Panc1 (cell line): ENCODE data around the gene MRGPRE. TPM values are rescaled to one million over a fixed set of nuclear protein-coding genes. Genes with fewer than 3 reads are reported as not detected.

Experiments
- ATAC-seq: fragments of 200-7000 bp; cut with Tn5 transposase; 2 replicates; pipeline ENCODE4 v1.9.1; 2020; ENCODE audit warnings: mild to moderate bottlenecking, moderate library complexity
- BruUV-seq: library from RNA; stranded (reverse); fragments of 400-500 nt; replicated peaks from 2 replicates; lab custom pipeline; 2021; lab: Mats Ljungman, UMichigan
- CTCF ChIA-PET: fragments of 300-600 bp; sonication (Branson Sonifier 250); formaldehyde crosslinking; loops from one replicate; lab custom pipeline; 2022; ENCODE audit warnings: antibody characterized with exemption; lab: Charles Lee
- POLR2A ChIA-PET: fragments of 300-600 bp; sonication (Branson Sonifier 250); formaldehyde crosslinking; loops from one replicate; lab custom pipeline; 2022; ENCODE audit warnings: antibody characterized with exemption; lab: Charles Lee
- DNase-seq: peaks from one replicate; pipeline ENCODE4 v3.0.0-alpha.2; 2010; ENCODE audit warnings: low read depth, low spot score
- H3K27ac ChIP-seq: 2 replicates; pipeline ENCODE4 v1.5.1; 2011; ENCODE audit warnings: mild to moderate bottlenecking, low read length, inconsistent platforms
- H3K27me3 ChIP-seq: fragments of 200-500 bp; sonication (Bioruptor generic); 2 replicates; pipeline ENCODE4 v1.6.0; 2014; ENCODE audit warnings: low read length, inconsistent platforms; ENCODE audit not compliant: control insufficient read depth, insufficient read depth
- H3K36me3 ChIP-seq: fragments of 200-500 bp; sonication (Bioruptor generic); 2 replicates; pipeline ENCODE4 v1.5.1; 2014; ENCODE audit warnings: inconsistent platforms, mild to moderate bottlenecking, low read length, moderate library complexity; ENCODE audit not compliant: control insufficient read depth, insufficient read depth
- H3K4me1 ChIP-seq: 2 replicates; pipeline ENCODE4 v1.5.1; 2011; ENCODE audit warnings: inconsistent platforms, mild to moderate bottlenecking, low read length, moderate library complexity; ENCODE audit not compliant: control insufficient read depth, insufficient read depth
- H3K4me3 ChIP-seq, 2 experiments: 2 replicates each; pipeline ENCODE4 v1.5.1; 2011 to 2012; ENCODE audit warnings: low read depth in 2 of 2, low read length in 2 of 2, mild to moderate bottlenecking in 2 of 2, inconsistent platforms in 1 of 2, moderate library complexity in 1 of 2
- H3K9me3 ChIP-seq: fragments of 200-500 bp; sonication (Bioruptor generic); 2 replicates; pipeline ENCODE4 v1.5.1; 2014; ENCODE audit warnings: low read depth, mild to moderate bottlenecking, inconsistent platforms, low read length, moderate library complexity; ENCODE audit not compliant: control insufficient read depth, insufficient read depth
- CTCF ChIP-seq: fragments of 450-650 bp; IDR thresholded peaks from 2 replicates; pipeline ENCODE4 v1.5.1; 2017; ENCODE audit warnings: mild to moderate bottlenecking
- POLR2AphosphoS5 ChIP-seq: IDR thresholded peaks from 2 replicates; pipeline ENCODE4 v1.6.1; 2012; ENCODE audit warnings: mild to moderate bottlenecking, low read depth, low read length, moderate library complexity
- REST ChIP-seq, 2 experiments: IDR thresholded peaks; 2 replicates each; pipeline ENCODE4 v1.6.1; 2011 to 2012; ENCODE audit warnings: low read depth in 2 of 2, control low read depth in 1 of 2, low read length in 1 of 2, mild to moderate bottlenecking in 1 of 2, moderate library complexity in 1 of 2; ENCODE audit not compliant: insufficient read depth in 1 of 2
- SIN3A ChIP-seq: IDR thresholded peaks from 2 replicates; pipeline ENCODE4 v1.6.1; 2012; ENCODE audit warnings: low read depth, mild to moderate bottlenecking, low read length, moderate library complexity, borderline replicate concordance; ENCODE audit not compliant: insufficient read depth
- TCF7L2 ChIP-seq: IDR thresholded peaks from 2 replicates; pipeline ENCODE4 v1.6.1; 2011; ENCODE audit warnings: mild to moderate bottlenecking, low read depth, low read length, inconsistent platforms
- in situ Hi-C: cut with HindIII; loops from 2 replicates; pipeline ENCODE4 v1.10.0; 2016; ENCODE audit warnings: low sequenced_read_pairs, low pct_unique_long_range_greater_than_20kb
- intact Hi-C: fragments of 100-400 bp; cut with micrococcal nuclease; formaldehyde crosslinking; loops from one replicate; pipeline ENCODE4 v1.10.0; 2022; ENCODE audit not compliant: unreplicated experiment
- total RNA-seq: library from RNA; stranded (reverse); gene quantifications from one replicate; pipeline ENCODE4 v1.2.1, GENCODE V29; 2021; ENCODE audit not compliant: unreplicated experiment

Gene MRGPRE
- total RNA-seq, 1 experiment from 2014 or later: 0.13 TPM

- ChIA-PET POLR2A (no interaction called here), CTCF (interaction anchor here (1.3 kb wide), 1 partner anchor 105 kb away, joined by 4 read pairs; no protein-coding TSS in a partner anchor)
- H3K9me3 ChIP-seq: no peaks in the 10 kb centered on the region
- H3K4me3 ChIP-seq: no peak overlapping the region
- DNase-seq (no peak), ATAC-seq (no peak; the same call in 1 of the 2 replicates)
- no peak overlapping the region for H3K27ac ChIP-seq
- H3K4me1 ChIP-seq: peaks cover 5% of the 10 kb centered on the region; the same call in 1 of the 2 replicates
- no peaks in the 10 kb centered on the region for H3K27me3 ChIP-seq
- in situ Hi-C loops: no loop called here
- intact Hi-C loops: no loop called here
- no TSS peak for BruUV-seq
- H3K36me3 ChIP-seq: no peaks in the 10 kb centered on the region
- no peak for TF ChIP-seq SIN3A
- TF ChIP-seq TCF7L2: no peak
- no peak; the same call in 1 of the 2 replicates for TF ChIP-seq CTCF
- no peak for TF ChIP-seq POLR2AphosphoS5
- TF ChIP-seq REST (IDR thresholded peaks at IDR 0.05; ENCODE audit: insufficient read depth in 1 of 2, low read depth in 2 of 2, low read length in 1 of 2): no peak
Observed at GRCh38 chr11:3195251-3196160, 36.7 kb downstream of the MRGPRE start.

- Histone ChIP-seq H3K27ac (no peak overlapping the region), H3K4me1 (no peaks in the 10 kb centered on the region), H3K36me3 (no peaks in the 10 kb centered on the region), H3K4me3 (no peak overlapping the region), H3K27me3 (no peaks in the 10 kb centered on the region), H3K9me3 (no peaks in the 10 kb centered on the region)
- DNase-seq: no peak
- no peak for TF ChIP-seq SIN3A
- no peak for TF ChIP-seq POLR2AphosphoS5
- no peak for TF ChIP-seq CTCF
- TF ChIP-seq TCF7L2: no peak
- no peak for TF ChIP-seq REST (IDR thresholded peaks at IDR 0.05; ENCODE audit: insufficient read depth in 1 of 2, low read depth in 2 of 2, low read length in 1 of 2)
- no TSS peak for BruUV-seq
- ChIA-PET CTCF (interaction anchor here (0.7 to 0.9 kb wide), 2 partner anchors 25 to 93 kb away, joined by 3 to 4 read pairs; no protein-coding TSS in a partner anchor), POLR2A (no interaction called here)
- in situ Hi-C loops (no loop called here), intact Hi-C loops (no loop called here)
- no peak for ATAC-seq
Observed at GRCh38 chr11:3194016-3194816, 38.0 kb downstream of the MRGPRE start.
